HG03159 (cell line): Measurements from ENCODE around the gene MGLL.
"Not testable (repeated sequence)": the region's sequence is repeated elsewhere in the genome, so short reads cannot be mapped to it uniquely, and the experiment has no call there.

Source experiments
- ATAC-seq: cut with Tn5 transposase; IDR thresholded peaks from one replicate; pipeline ENCODE4 v1.9.1; 2021; ENCODE audit warnings: mild to moderate bottlenecking, moderate library complexity; ENCODE audit not compliant: unreplicated experiment

The MGLL gene

DNA sequence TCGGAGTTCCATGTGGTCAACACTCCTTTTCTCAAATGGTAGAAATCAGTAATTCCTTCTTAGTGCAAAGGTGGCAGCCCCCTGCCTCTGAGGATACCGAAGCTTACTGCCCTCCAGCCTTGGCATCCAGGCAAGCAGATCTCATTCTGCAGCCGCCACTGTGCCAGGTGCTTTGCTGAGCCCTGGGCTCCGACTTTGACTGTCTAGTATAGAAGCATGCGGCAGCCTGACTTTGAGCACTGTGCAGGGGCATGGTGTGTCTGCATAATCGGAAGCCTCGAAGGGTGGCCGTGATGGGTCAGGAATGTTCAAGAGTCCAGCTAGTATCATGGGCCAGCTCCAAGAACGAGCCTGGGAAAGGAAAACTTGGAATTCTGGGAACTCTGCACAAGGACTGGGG, 109.9 kb downstream of the MGLL start:
- ATAC-seq: no peak

DNA sequence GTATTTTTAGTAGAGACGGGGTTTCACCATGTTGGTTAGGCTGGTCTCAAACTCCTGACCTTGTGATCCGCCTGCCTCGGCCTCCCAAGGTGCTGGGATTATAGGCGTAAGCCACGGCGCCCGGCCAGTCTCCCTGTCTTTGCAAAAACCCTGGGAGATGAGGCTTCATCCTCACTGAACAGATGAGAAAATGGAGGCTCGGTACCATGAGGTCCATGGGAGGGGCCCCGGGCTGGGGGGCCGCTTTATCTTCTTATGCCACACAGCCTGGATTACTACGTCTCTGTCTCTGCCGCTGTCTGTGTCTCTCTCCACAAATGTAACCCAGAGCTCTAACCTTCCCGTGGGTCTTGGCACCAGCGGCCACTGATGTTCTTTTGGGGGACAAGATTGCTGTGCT, 110.4 kb downstream of the MGLL start:
- ATAC-seq: no peak

DNA sequence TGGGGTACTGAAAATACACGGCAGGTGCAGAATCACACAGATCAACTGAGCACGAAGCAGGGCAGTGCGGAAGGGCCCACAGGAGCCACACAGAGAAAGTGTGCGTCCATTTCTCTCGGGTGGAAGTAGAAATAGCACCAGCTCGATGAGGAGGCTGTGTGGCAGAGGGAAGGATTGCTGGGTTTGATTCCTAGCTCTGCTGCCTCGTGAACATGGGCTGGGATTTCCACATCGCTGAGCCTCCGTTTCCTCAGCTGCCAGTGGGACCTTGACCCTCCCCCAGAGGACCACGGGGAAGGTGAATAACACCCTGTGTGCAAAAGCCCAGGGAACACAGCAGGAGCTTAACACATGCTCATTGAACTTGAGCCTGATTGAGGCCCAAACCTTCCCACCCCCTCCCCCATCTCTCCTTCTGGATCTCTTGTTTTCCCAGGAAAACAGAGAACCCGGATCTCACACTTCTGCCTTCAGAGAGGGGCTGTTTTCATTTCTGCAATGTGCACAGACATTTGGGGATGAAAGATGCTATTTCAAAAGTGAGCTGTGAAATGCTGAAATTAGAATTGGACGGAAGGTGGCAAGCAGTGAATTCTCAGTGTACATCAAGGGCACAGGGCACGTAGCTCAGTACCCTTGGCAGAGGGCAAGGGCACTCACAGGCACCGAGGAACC, 111.2 kb downstream of the MGLL start:
- no peak for ATAC-seq

DNA sequence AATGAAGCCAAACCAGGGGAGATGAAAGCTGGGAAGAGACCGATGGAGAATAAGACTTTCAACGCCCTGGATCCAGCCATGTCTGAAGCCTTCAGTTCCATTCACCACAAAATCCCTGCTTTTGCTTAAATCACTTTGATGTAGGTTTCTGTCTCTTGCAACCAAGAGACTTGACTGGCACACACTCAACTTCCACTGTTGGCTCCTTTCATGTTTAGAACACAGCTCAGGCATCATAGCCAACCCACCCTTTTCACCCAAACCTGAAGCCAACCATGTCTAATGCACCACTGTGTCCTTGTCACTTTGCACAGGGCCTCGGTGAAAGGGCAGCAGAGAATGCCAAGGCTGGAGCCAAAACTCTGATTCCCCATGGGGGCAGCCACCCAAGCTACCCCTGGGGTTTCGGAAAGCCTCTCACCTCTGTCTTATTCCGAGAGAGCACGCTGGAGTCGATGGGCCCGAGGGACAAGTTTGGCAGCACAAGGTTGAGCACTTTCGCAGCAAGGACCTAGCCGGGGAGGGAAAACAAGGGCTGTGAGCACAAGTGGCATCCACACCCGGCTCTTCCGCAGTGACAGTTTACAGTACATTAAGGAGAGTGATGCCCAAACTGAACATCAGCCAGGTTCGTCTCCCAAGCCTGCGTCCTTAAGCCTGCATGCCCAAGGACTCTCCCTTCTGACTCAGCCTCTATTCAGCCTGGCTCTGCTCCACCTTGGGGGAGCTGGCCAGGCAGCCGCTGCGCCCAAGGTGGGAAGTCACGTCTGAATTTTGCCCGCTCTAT, 112.0 kb downstream of the MGLL start:
- no peak for ATAC-seq

DNA sequence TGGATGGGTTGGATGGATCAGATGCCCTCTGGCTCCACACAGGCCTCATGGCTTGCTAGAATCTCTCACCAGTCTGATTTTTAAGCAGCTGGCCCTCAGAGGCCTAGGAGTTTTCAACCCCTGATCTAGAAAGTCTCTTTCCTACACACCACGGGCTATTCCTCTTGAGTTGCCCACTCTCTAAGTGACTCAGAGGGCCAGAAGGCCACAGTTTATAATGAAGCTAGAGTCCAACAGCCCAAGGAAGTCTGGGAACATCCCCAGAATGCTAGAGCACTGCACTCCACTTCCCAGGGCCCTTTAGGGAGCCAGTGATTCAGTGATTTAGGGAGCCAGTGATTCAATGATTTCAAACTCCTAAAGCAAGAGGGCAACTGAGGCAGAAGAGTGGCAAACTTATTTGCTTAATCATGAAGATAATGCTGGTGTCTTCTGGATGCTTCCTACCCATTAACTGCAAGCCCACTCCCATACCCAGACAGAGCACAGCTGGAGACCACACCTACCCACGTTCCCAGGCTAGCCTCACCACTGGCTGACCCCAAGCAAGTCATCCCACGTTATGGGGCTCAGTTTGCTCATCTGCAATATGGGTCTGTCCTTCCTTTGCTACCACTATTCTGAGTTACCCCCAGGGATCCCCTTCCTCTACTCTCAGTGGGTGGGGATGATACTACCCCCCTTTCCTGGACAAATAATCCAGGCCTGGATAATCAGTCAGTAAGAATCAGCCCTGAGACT, 112.8 kb downstream of the MGLL start:
- ATAC-seq: no peak

DNA sequence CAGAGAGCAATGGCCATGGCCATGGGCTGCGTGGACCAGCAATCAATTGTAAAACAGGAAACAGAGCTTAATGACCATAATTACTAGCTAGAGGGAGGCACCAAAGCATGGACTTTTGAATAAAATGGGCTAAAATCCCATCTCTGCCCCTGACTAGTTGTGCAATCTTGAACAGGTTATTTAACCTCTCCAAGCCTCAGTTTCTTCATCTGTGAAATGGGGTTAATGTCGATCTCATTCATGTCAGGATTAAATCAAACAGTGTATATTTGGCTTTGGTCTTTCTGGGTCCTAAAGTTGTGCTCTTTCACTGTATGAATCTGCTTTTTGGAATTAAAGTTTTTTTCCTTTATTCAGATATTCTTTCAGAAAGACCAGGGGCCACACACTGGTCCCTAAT, 113.5 kb downstream of the MGLL start:
- ATAC-seq: no peak

DNA sequence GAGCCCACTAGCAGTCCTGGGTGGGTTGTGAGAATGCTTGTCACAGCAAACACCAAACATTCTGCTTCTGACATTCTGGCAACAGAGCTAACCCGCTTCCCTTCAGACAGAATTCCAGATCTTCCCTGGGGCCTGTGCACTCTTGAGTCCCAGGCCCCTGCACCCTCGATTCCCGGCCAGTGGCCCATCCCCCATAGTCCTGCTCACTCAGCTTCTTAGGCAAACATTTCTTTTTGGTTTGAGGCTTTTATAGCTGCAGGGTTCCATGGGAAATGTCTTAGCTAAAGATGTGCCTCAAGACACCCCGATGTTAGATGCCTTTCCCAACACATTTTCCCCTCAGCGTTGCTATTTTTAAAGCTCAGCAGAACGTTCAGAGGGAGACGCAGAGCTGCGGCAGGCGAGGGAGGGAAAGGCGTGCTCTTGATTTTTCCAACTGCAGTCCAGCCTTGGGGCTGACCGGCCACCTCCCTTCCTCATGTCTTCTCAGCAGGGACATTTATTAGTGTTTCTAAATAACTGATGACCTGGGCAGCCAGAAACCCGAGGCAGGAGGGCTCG, 114.4 kb downstream of the MGLL start:
- no peak for ATAC-seq

DNA sequence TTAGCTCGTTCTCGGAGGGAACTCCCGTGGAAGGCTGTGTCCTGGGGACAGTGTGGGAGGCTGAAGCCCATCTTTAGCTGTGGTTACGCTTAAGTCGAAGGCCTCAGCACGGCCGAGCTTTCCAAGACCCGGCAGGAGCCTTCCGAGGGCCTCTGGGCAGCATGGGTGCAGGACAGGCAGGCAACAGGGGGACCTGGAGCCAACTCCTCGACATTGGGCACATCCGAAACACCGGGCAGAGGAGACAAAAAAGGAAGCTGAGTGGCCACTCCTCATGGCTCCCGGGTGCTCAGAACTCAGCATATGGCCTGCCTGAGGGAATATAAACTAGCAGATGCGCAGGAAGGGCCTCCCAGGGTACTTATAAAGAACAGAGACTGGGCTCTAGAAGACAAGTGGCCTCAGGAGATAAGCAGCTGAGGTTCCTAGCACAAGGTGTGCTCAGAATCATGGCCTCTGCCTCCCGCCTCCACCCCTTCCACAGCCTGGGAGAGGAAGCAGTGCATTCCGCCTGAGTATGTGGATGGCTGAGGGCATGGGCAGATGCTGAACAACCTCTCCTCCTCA, 115.4 kb downstream of the MGLL start:
- ATAC-seq: no peak

DNA sequence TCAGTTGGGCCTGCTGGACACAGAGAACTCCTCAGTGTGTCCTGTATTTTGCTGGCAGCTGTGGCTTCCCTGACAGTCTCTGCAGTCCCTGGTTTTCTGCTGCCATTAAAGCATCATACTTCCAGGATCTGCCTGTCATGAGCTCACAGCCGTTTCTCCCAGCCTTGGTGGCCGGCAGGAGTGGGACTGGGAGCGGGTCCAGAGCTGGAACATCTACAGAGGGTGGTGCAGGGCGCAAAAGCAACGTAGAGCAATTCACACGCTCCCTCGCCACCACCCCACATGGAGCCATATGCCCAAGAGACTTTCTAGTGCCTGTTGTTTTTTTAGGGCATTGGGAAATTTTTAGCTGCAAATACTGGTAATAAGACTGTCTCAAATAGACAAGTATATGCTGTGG, 116.0 kb downstream of the MGLL start:
- ATAC-seq: no peak

DNA sequence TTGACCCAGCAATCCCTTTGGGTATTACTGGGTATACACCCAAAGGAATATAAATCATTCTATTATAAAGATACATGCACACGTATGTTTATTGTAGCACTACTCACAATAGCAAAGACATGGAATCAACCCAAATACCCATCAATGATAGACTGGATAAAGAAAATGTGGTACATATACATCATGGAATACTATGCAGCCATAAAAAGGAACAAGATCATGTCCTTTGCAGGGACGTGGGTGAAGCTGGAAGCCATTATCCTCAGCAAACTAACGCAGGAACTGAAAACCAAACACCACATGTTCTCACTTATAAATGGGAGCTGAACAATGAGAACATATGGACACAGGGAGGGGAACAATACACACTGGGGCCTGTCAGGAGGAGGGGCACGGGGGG, 117.5 kb downstream of the MGLL start:
- not testable (repeated sequence) for ATAC-seq

DNA sequence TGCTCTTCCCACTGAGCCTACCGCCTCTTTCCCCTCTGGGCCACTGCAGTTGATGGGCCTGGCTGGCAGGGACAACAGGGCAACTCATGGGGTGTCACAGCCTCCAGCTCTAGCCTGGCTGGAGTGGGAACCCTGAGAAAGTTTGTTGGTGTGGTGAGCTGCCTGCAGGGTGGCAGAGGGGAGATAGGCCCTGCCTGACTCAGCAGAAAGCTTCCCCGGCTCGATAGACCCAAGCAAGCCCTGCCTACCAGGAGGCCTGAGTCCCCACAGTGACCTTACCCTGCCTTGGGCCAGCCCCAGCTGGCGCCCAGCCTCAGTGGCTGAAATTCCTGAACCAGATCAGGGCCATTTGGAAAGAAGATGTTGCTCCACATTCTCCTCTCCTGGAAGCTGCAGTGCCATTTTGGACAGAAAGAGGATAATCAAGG, 120.2 kb downstream of the MGLL start:
- ATAC-seq: no peak

DNA sequence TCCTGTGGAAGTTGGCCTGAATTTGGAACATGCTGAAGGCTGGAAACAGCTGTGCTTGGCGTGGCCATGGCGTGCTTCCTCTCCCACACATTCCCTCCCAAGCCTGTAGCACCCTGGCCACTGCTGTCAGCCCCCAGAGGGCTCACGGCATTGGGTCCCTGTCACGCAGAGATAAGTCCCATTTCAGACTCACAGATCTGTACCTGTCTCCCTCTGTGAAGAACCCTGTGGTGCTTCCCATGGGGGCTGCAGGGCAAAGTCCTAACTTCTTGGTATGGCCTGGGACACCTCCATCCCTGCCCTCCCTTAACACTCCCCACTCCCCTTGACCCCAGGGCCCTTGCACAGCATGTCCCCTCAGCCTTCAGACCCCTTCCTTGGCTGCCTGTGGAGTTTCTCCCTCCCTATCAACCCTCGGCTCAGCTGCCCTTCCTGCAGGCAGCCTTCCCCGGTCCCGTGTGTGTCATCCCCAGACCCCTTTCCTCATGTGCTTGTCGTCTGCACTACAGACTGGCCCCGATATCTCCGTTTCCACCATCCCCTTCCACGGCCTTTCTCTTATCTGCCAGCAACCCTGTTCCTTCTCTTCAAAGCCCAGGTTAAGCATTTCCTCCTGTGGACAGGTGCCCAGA, 120.9 kb downstream of the MGLL start:
- no peak for ATAC-seq

DNA sequence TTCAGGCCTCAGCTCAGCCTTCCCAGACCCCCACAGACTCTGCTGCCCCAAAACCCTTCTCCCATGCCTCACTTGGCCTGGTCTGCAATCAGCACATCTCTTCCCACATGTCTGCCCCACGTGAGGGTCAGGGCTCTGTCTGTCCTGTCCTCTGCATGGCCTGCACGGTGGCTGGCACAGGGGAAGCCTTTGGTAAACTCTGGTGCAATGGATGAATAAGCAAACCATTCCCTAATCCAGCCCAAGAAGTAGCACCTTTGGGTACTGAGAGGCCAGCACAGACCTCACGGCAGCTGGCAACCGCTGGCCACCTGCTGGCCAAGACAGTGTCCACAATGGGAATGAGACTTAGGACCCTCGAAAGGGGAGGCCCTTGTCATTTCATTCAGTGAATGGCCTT, 121.9 kb downstream of the MGLL start:
- no peak for ATAC-seq

DNA sequence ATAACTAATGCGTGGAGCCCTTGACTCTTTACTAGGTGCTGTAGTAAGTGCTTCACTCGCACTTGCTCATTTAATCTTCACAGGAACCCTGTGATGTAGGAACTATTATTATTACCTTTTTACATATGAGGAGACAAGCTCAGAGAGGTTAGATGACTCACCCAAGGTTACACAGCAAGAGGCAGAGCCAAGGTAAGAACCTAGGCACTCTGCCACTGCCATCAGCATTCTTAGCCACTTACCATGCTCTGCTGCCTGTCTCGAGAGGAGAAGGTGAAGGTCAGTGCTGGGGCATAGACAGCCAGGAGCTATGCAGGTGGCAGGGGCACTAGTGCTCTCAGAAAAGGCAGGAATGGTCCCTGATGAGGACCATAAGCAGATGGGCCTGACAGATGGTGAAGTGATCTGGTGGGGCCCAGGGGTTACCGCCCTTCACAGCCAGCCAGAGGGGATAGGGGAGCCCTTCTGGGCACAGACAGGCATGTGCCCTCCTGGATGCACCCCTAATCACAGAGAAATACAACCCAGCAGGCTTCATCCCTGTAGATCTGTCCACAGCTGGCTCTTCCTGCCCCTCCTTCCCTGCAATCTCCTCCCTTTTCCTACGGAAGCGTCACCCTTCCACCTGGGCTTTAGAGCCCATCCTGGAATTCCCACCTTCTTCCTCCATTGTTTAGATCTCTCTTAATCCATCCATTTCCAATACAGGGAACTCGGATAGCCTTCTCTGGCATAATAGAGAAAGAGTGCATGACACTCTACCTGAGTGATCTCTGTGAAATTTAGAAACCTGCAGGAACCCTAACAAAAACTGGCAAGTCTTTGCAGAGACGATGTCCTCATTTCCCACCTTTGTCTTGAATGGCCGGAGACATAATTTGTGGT, 122.7 kb downstream of the MGLL start:
- ATAC-seq: no peak

DNA sequence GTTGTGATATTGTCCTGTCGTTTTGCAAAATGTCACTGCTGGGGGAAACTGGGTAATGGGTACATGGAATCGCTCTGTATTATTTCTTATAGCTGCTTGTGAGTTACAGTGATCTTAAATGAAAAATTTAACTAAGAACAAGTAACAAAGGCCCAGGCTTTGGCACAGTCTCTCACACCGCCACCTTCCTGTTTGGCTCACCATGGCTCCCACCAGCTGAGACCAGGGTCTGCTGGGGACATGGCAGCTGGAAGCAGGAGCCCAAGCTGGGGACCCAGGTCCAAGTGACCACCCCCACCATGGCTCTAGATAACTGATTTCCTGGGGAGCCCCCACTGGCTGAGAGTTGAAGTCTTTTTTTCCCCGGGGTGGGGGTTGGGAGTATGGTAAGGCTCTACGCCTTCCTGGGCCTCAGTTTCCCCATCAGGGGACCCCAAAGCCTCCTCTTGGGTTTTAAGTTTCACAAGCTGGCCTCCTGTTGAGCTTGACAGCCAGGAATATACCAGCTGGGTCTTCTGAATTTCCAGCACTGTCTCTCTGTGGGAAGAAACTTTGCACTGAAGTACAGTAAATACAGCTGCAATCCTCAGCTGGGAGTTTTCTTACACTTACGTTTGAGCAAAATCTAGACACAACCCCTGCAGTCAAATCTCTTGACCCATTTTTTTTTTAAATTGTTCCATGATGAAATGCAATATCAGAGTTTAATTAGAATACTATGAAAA, 123.5 kb downstream of the MGLL start:
- ATAC-seq: no peak

DNA sequence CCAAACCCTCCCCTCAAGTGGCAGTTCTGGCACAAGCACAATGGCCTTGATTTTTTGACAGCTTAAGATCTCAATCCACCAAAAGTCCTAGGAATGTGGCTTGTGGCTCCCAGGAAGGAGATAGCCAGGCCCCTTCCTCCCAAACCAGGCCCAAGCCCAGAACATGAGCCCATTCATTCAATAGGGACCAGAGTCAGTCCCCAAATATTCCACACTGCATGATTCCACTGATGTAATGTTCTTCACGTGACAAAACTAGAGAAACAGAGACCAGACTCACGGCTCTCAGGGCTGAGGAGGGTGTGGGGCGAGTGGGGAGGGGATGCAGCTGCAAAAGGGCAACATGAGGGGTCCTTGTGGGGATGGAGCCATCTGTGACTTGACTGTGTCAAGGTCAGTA, 124.0 kb downstream of the MGLL start:
- no peak for ATAC-seq

DNA sequence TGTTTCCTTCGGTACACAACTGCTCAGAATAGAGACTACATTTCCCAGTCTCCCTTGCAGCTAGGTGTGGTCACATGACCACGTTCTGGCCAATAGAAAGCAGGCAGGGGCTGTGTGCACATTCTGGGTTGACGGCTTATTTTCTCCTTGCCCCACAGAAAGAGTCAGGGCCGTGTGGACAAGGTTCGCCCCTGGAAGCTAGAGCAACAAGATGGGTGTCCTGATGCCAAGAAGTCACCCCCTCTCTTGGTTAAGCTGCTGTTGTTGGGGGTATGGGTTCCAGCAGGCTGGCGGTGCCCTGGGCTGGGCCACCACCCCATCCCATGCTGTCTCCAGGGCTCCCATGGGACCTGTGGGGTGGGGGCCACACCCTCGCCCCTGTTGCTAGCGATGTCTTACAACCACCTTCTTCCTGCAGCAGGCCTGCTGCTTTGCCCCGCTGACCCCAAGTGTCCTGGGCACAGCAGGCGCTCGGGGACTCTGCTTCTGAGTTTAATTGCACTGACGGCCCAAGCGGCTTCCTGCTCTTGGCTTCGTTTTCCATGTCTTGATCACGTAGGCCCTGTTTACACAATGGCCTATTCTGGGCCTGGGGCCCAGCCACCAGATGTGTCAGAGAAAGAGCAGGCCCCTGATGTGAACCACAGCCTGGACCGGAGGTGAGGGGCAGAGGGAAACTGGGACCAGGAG, 124.6 kb downstream of the MGLL start:
- ATAC-seq: peak; percentile 62

DNA sequence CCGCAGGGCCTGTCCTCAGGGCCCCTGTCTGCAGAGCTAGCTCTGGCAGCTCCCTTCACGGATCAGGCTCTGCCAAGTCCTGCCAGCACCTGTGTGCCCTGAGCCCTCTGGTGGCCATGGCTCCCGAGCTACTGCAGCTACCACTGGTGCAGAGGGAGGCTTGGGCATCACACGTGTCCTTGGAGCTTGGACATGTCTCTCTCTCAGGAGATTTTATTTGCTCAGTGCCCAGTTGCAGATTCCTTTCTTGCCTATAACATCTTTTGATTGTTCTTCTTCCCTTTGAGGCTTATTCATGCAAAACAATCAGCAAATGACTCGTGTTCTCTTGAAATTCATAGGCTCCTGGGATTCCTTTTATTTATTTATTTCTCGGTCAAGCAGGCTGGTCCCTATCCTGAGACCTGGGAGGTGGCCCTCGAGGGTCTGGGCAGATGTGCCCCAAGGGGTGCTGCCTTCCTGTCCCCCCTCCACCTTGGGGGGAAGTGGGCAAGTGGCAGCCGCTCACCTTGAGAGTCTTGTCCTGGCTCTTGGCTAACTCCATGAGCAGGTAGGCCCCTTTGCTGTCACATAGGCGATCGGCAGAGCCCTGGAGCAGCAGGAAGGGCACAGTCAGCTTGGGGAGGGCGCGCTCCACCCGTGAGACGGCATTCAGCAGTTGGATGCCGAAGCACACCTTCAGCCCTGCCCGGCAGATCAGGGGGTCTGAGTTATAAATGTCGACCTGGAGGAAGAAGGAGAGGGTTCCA, 127.7 kb downstream of the MGLL start:
- ATAC-seq: no peak
